Fibroblast of mammary gland (primary cell): ENCODE results near the gene DCDC2C.
A peak's percentile ranks its signal among the peaks of the same experiment; 100 is the strongest.
"Not testable (repeated sequence)": the region's sequence is repeated elsewhere in the genome, so short reads cannot be mapped to it uniquely, and the experiment has no call there.

Source experiments
- DNase-seq: peaks from one replicate; pipeline ENCODE4 v3.0.0-alpha.2; 2010; ENCODE audit warnings: low read depth
- H3K4me3 ChIP-seq: 2 replicates; pipeline ENCODE4 v1.5.1; 2011; ENCODE audit warnings: low read depth, mild to moderate bottlenecking, low read length, moderate library complexity; ENCODE audit not compliant: control insufficient read depth
- TF ChIP-seq, protein P1 (sequence below): conservative IDR thresholded peaks from 2 replicates; pipeline ENCODE4 v1.5.1; 2011; ENCODE audit warnings: low read depth, low read length, inconsistent platforms; ENCODE audit not compliant: control insufficient read depth, insufficient read depth

DCDC2C gene

GRCh38 chr2:3807853-3808252, 104.5 kb downstream of the DCDC2C start:
- no peak overlapping the region for H3K4me3 ChIP-seq
- TF ChIP-seq, protein P1, sequence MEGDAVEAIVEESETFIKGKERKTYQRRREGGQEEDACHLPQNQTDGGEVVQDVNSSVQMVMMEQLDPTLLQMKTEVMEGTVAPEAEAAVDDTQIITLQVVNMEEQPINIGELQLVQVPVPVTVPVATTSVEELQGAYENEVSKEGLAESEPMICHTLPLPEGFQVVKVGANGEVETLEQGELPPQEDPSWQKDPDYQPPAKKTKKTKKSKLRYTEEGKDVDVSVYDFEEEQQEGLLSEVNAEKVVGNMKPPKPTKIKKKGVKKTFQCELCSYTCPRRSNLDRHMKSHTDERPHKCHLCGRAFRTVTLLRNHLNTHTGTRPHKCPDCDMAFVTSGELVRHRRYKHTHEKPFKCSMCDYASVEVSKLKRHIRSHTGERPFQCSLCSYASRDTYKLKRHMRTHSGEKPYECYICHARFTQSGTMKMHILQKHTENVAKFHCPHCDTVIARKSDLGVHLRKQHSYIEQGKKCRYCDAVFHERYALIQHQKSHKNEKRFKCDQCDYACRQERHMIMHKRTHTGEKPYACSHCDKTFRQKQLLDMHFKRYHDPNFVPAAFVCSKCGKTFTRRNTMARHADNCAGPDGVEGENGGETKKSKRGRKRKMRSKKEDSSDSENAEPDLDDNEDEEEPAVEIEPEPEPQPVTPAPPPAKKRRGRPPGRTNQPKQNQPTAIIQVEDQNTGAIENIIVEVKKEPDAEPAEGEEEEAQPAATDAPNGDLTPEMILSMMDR: no peak
- DNase-seq: peak; percentile 82

DNA sequence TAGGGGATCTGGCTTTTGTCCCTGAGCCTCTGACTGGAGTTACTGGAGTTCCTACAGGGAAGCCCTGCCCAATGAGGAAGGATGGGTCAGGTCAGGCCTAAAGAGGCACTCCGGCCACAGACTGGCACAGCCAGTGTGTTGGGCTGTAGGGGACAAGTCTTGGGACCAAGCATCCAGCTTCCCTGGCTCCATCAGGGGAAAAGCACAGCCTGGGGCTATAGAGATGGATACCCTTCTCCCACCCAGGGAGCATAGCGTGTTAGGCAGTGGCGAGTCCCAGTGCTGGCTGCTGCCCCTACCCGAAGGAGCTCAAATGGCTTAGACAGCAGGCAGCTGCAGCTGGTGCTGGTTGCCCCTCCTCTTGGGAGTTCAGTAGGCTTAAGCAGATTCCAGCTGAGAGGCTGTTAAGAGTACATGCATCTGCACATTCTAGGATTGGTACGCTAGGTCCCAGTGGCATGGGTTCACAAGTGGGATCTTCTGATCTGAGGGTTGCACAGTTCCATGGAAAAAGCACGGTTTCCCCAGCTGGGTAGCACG, 111.4 kb downstream of the DCDC2C start:
- no peak for DNase-seq
- H3K4me3 ChIP-seq: no peak overlapping the region
- TF ChIP-seq, protein P1: no peak

DNA sequence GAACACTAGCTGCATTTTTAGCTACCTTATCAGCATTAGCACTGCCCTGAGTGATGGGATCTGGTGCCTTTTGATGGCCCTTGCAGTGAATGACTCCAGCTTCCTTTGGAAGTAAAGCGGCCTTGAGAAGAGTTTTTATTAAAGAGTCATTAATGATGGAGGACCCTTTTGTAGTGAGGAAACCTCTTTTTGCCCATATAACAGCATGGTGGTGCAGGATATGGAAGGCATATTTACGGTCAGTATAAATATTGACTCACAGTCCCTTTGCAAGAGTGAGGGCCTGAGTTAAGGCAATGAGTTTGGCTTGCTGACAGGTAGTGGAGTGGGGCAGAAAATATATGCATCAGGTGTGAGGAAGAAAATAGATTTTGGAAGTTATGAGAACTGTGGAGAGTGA, 113.8 kb downstream of the DCDC2C start:
- not testable (repeated sequence) for DNase-seq

DNA sequence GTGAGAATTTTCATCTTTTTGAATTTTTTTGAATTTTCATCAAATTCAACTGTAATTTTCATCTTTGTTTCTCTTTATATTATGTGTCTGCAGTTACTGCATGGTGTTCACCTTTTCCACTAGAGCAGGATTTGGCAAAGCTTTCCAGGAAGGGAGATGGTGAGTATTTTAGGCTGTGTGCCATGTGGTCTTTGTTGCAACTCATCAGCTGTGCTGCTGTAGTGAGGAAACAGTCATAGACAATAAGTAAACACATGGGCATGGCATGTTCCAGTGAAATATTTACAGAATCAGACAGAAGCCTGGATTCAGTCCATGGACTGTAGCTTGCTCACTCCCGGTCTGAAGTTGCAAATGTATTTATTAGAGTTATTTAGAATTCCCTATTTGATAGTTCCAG, 120.4 kb downstream of the DCDC2C start:
- peak; percentile 79 for DNase-seq
- no peak overlapping the region for H3K4me3 ChIP-seq
- TF ChIP-seq, protein P1: no peak

More for the DNA sequence above, 113.8 kb downstream of the DCDC2C start:
- not testable (repeated sequence) for H3K4me3 ChIP-seq

GRCh38 chr2:3827673-3828575, 124.5 kb downstream of the DCDC2C start:
- peak; percentile 35 for DNase-seq
- H3K4me3 ChIP-seq: no peak overlapping the region
- TF ChIP-seq, protein P1: peak; percentile 76

- no peak for DNase-seq
- TF ChIP-seq, protein P1: no peak
- H3K4me3 ChIP-seq: no peak overlapping the region
Measured at GRCh38 chr2:3830796-3831195, 127.4 kb downstream of the DCDC2C start.

GRCh38 chr2:3837086-3837485, 133.7 kb downstream of the DCDC2C start:
- TF ChIP-seq, protein P1: no peak
- H3K4me3 ChIP-seq: no peak overlapping the region
- DNase-seq: no peak
